ENCODE measurements around the gene RAI14. TPM values are rescaled to one million over a fixed set of nuclear protein-coding genes. Genes with fewer than 3 reads are reported as not detected.

The RAI14 gene
- total RNA-seq, 1 experiment from 2014 or later, result 71.5 TPM

GRCh38 chr5:34863946-34864345, 207.8 kb downstream of the RAI14 start:
- no peaks in the 10 kb centered on the region for H3K27me3 ChIP-seq (replicated peaks; ENCODE audit: control insufficient read depth, insufficient read depth, low read length)
- ChIA-PET CTCF (no interaction called here), POLR2A (no interaction called here)
- no peaks in the 10 kb centered on the region for H3K36me3 Mint-ChIP-seq (ENCODE audit: insufficient read depth, unreplicated experiment)
- BruUV-seq (replicated peaks), result no TSS peak
- no peak overlapping the region for H3K4me3 ChIP-seq (ENCODE audit: low read depth, low read length)
- no peak for DNase-seq
- intact Hi-C loops (cut with micrococcal nuclease; ENCODE audit: unreplicated experiment), result no loop called here
- H3K9me3 ChIP-seq, result no peaks in the 10 kb centered on the region
- H3K4me1 Mint-ChIP-seq (ENCODE audit: low read depth, unreplicated experiment), result peaks cover 10% of the 10 kb centered on the region
- H3K4me3 Mint-ChIP-seq (ENCODE audit: unreplicated experiment), result no peak overlapping the region
- TF ChIP-seq, protein P1, sequence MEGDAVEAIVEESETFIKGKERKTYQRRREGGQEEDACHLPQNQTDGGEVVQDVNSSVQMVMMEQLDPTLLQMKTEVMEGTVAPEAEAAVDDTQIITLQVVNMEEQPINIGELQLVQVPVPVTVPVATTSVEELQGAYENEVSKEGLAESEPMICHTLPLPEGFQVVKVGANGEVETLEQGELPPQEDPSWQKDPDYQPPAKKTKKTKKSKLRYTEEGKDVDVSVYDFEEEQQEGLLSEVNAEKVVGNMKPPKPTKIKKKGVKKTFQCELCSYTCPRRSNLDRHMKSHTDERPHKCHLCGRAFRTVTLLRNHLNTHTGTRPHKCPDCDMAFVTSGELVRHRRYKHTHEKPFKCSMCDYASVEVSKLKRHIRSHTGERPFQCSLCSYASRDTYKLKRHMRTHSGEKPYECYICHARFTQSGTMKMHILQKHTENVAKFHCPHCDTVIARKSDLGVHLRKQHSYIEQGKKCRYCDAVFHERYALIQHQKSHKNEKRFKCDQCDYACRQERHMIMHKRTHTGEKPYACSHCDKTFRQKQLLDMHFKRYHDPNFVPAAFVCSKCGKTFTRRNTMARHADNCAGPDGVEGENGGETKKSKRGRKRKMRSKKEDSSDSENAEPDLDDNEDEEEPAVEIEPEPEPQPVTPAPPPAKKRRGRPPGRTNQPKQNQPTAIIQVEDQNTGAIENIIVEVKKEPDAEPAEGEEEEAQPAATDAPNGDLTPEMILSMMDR (IDR thresholded peaks at IDR 0.05; ENCODE audit: insufficient read depth in 1 of 2, low read depth in 1 of 2, low read length in 1 of 2, severe bottlenecking in 1 of 2, unreplicated experiment in 1 of 2), result no peak
- peaks cover 19% of the 10 kb centered on the region for H3K4me1 ChIP-seq
- no peaks in the 10 kb centered on the region for H3K9me3 Mint-ChIP-seq (ENCODE audit: unreplicated experiment)
- no peak overlapping the region for H3K27ac Mint-ChIP-seq (ENCODE audit: unreplicated experiment)
- no peaks in the 10 kb centered on the region for H3K36me3 ChIP-seq (ENCODE audit: control insufficient read depth, insufficient read depth, low read length)
- H3K27me3 Mint-ChIP-seq (ENCODE audit: insufficient read depth, unreplicated experiment), result no peaks in the 10 kb centered on the region

- intact Hi-C loops (cut with micrococcal nuclease; ENCODE audit: unreplicated experiment), result no loop called here
- H3K27me3 Mint-ChIP-seq (ENCODE audit: insufficient read depth, unreplicated experiment), result no peaks in the 10 kb centered on the region
- Histone ChIP-seq H3K4me3 (ENCODE audit: low read depth, low read length) (no peak overlapping the region), H3K36me3 (ENCODE audit: control insufficient read depth, insufficient read depth, low read length) (no peaks in the 10 kb centered on the region), H3K27me3 (replicated peaks; ENCODE audit: control insufficient read depth, insufficient read depth, low read length) (no peaks in the 10 kb centered on the region), H3K9me3 (no peaks in the 10 kb centered on the region), H3K4me1 (peaks cover 14% of the 10 kb centered on the region)
- TF ChIP-seq, protein P1 (IDR thresholded peaks at IDR 0.05; ENCODE audit: insufficient read depth in 1 of 2, low read depth in 1 of 2, low read length in 1 of 2, severe bottlenecking in 1 of 2, unreplicated experiment in 1 of 2), result no peak
- H3K36me3 Mint-ChIP-seq (ENCODE audit: insufficient read depth, unreplicated experiment), result no peaks in the 10 kb centered on the region
- CTCF ChIA-PET, result no interaction called here
- no peak overlapping the region for H3K4me3 Mint-ChIP-seq (ENCODE audit: unreplicated experiment)
- no peaks in the 10 kb centered on the region for H3K9me3 Mint-ChIP-seq (ENCODE audit: unreplicated experiment)
- peaks cover 10% of the 10 kb centered on the region for H3K4me1 Mint-ChIP-seq (ENCODE audit: low read depth, unreplicated experiment)
- no peak for DNase-seq
- no TSS peak for BruUV-seq (replicated peaks)
- H3K27ac Mint-ChIP-seq (ENCODE audit: unreplicated experiment), result no peak overlapping the region
- POLR2A ChIA-PET, result no interaction called here
Measured at GRCh38 chr5:34865091-34865490, 209.0 kb downstream of the RAI14 start.

DNA sequence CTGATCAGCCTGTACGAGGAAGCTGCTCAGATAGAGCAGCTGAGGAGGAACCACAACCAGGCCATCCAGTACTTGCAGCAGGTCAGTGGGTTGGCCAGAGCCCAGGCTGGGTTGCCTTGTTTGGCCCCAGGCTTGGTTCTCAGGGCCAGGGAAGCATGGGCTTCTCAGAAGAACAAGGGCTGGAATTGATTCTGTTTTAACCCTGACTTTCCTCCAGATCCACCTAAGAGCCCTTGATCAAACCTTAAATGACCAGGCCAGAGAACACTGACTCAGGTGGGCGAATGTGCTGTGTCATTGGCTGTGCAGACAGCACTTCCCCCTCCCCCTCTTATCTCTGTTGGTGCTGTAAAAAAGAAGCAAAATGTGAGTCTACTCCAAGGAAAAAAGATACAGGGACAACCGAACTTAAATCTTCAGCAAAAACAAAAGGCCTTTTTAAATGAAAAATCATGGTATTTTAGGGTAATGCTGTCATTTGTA, 210.9 kb downstream of the RAI14 start:
- Histone ChIP-seq H3K4me3 (ENCODE audit: low read depth, low read length) (no peak overlapping the region), H3K27me3 (replicated peaks; ENCODE audit: control insufficient read depth, insufficient read depth, low read length) (no peaks in the 10 kb centered on the region), H3K4me1 (peaks cover 14% of the 10 kb centered on the region), H3K36me3 (ENCODE audit: control insufficient read depth, insufficient read depth, low read length) (no peaks in the 10 kb centered on the region), H3K9me3 (no peaks in the 10 kb centered on the region)
- H3K9me3 Mint-ChIP-seq (ENCODE audit: unreplicated experiment), result no peaks in the 10 kb centered on the region
- CTCF ChIA-PET, result no interaction called here
- intact Hi-C loops (cut with micrococcal nuclease; ENCODE audit: unreplicated experiment), result loop anchor here (2.0 kb wide), 1 partner anchor 46 kb away; no protein-coding TSS in a partner anchor
- no peak overlapping the region for H3K4me3 Mint-ChIP-seq (ENCODE audit: unreplicated experiment)
- peaks cover 10% of the 10 kb centered on the region for H3K4me1 Mint-ChIP-seq (ENCODE audit: low read depth, unreplicated experiment)
- POLR2A ChIA-PET, result no interaction called here
- H3K36me3 Mint-ChIP-seq (ENCODE audit: insufficient read depth, unreplicated experiment), result no peaks in the 10 kb centered on the region
- DNase-seq, result peak in 1 of 2 experiments; percentile 8
- no TSS peak for BruUV-seq (replicated peaks)
- no peaks in the 10 kb centered on the region for H3K27me3 Mint-ChIP-seq (ENCODE audit: insufficient read depth, unreplicated experiment)
- TF ChIP-seq, protein P1 (IDR thresholded peaks at IDR 0.05; ENCODE audit: insufficient read depth in 1 of 2, low read depth in 1 of 2, low read length in 1 of 2, severe bottlenecking in 1 of 2, unreplicated experiment in 1 of 2), result no peak
- peak overlapping the region; percentile 41 for H3K27ac Mint-ChIP-seq (ENCODE audit: unreplicated experiment)
